ENCODE data around the gene HDLBP.

Gene HDLBP

GRCh38 chr2:241334813-241335212 is 19.3 kb upstream of the HDLBP start:
- no peak for ATAC-seq
- no peak for TF ChIP-seq TSHZ2 (CRISPR knock-in tag; IDR thresholded peaks at IDR 0.05)
- TF ChIP-seq ZNF70 (CRISPR knock-in tag; IDR thresholded peaks at IDR 0.05) = no peak
- TF ChIP-seq ZNF565 (CRISPR knock-in tag; conservative IDR thresholded peaks at IDR 0.05; ENCODE audit: low read depth) = no peak
- no peak for TF ChIP-seq ZFP3 (CRISPR knock-in tag; IDR thresholded peaks at IDR 0.05)
- no peak for TF ChIP-seq PPARA (CRISPR knock-in tag; IDR thresholded peaks at IDR 0.05; ENCODE audit: borderline replicate concordance)
- no peak for TF ChIP-seq ZFP30 (CRISPR knock-in tag; IDR thresholded peaks at IDR 0.05)
- TF ChIP-seq CSRNP3 (CRISPR knock-in tag; IDR thresholded peaks at IDR 0.05) = no peak
- TF ChIP-seq PATZ1 (CRISPR knock-in tag; IDR thresholded peaks at IDR 0.05; ENCODE audit: borderline replicate concordance) = no peak
- no peak for TF ChIP-seq ARNTL (CRISPR knock-in tag; IDR thresholded peaks at IDR 0.05; ENCODE audit: borderline replicate concordance, low read depth)
- TF ChIP-seq BACH2 (CRISPR knock-in tag; IDR thresholded peaks at IDR 0.05; ENCODE audit: borderline replicate concordance) = no peak
- no peak for TF ChIP-seq ISL1 (CRISPR knock-in tag; IDR thresholded peaks at IDR 0.05)
- no peak for TF ChIP-seq RARB (CRISPR knock-in tag; IDR thresholded peaks at IDR 0.05)
- no peak for TF ChIP-seq ZNF8 (CRISPR knock-in tag; IDR thresholded peaks at IDR 0.05)
- TF ChIP-seq SNAI2 (CRISPR knock-in tag; IDR thresholded peaks at IDR 0.05) = no peak
- TF ChIP-seq ESRRG (CRISPR knock-in tag; IDR thresholded peaks at IDR 0.05) = no peak
- TF ChIP-seq TOX (CRISPR knock-in tag; IDR thresholded peaks at IDR 0.05; ENCODE audit: borderline replicate concordance) = no peak

GRCh38 chr2:241330616-241330981 is 15.1 kb upstream of the HDLBP start:
- ATAC-seq = no peak
- TF ChIP-seq BACH2 (CRISPR knock-in tag; IDR thresholded peaks at IDR 0.05; ENCODE audit: borderline replicate concordance) (no peak), OSR1 (CRISPR knock-in tag; IDR thresholded peaks at IDR 0.05) (no peak), ESRRG (CRISPR knock-in tag; IDR thresholded peaks at IDR 0.05) (no peak), POU6F1 (CRISPR knock-in tag; IDR thresholded peaks at IDR 0.05; ENCODE audit: borderline replicate concordance, low read depth) (no peak), RARB (CRISPR knock-in tag; IDR thresholded peaks at IDR 0.05) (no peak)

- no peak for ATAC-seq
- no peak for TF ChIP-seq TCF4 (CRISPR knock-in tag; IDR thresholded peaks at IDR 0.05; ENCODE audit: borderline replicate concordance)
- TF ChIP-seq PATZ1 (CRISPR knock-in tag; IDR thresholded peaks at IDR 0.05; ENCODE audit: borderline replicate concordance) = no peak
- TF ChIP-seq ESRRG (CRISPR knock-in tag; IDR thresholded peaks at IDR 0.05) = no peak
- no peak for TF ChIP-seq ZNF8 (CRISPR knock-in tag; IDR thresholded peaks at IDR 0.05)
- TF ChIP-seq ARNTL (CRISPR knock-in tag; IDR thresholded peaks at IDR 0.05; ENCODE audit: borderline replicate concordance, low read depth) = no peak
Observed at GRCh38 chr2:241329669-241330615, 14.5 kb upstream of the HDLBP start.
